GM19351 (cell line): ENCODE data around the gene MRPL33.

Experiments used
- ATAC-seq: cut with Tn5 transposase; IDR thresholded peaks from one replicate; pipeline ENCODE4 v1.9.1; 2021; ENCODE audit warnings: mild to moderate bottlenecking, moderate library complexity; ENCODE audit not compliant: unreplicated experiment

Gene MRPL33

GRCh38 chr2:27773959-27774358, 2.4 kb downstream of the MRPL33 start:
- no peak for ATAC-seq

GRCh38 chr2:27776097-27776496, 4.6 kb downstream of the MRPL33 start:
- ATAC-seq, result no peak

- no peak for ATAC-seq
These were observed 5.2 kb downstream of the MRPL33 start for GRCh38 chr2:27776696-27777095.

GRCh38 chr2:27779417-27780055, 8.0 kb downstream of the MRPL33 start:
- ATAC-seq, result no peak

GRCh38 chr2:27781496-27781895, 10.0 kb downstream of the MRPL33 start:
- ATAC-seq, result no peak

- ATAC-seq, result no peak
These were observed 11.2 kb downstream of the MRPL33 start for GRCh38 chr2:27782701-27783100.

- ATAC-seq, result no peak
These were observed 19.3 kb downstream of the MRPL33 start for GRCh38 chr2:27790796-27791195.

- ATAC-seq, result no peak
These were observed 21.2 kb downstream of the MRPL33 start for GRCh38 chr2:27792759-27793158.

GRCh38 chr2:27795093-27795834, 23.7 kb downstream of the MRPL33 start:
- ATAC-seq, result no peak

GRCh38 chr2:27795868-27796277, 24.4 kb downstream of the MRPL33 start:
- ATAC-seq, result no peak

GRCh38 chr2:27796791-27797765, 25.6 kb downstream of the MRPL33 start:
- ATAC-seq, result no peak

GRCh38 chr2:27797841-27798240, 26.3 kb downstream of the MRPL33 start:
- no peak for ATAC-seq

- no peak for ATAC-seq
These were observed 27.0 kb downstream of the MRPL33 start for GRCh38 chr2:27798486-27798885.

GRCh38 chr2:27798948-27799645, 27.6 kb downstream of the MRPL33 start:
- ATAC-seq, result no peak

GRCh38 chr2:27799646-27800010, 28.1 kb downstream of the MRPL33 start:
- ATAC-seq, result no peak

GRCh38 chr2:27800856-27801255, 29.3 kb downstream of the MRPL33 start:
- ATAC-seq, result no peak

- no peak for ATAC-seq
These were observed 31.0 kb downstream of the MRPL33 start for GRCh38 chr2:27802547-27802946.

GRCh38 chr2:27803046-27803445, 31.5 kb downstream of the MRPL33 start:
- ATAC-seq, result no peak

- ATAC-seq, result no peak
These were observed 32.6 kb downstream of the MRPL33 start for GRCh38 chr2:27804146-27804545.

GRCh38 chr2:27805180-27805579, 33.7 kb downstream of the MRPL33 start:
- ATAC-seq, result no peak
